ENCODE results near the gene PUM2. TPM values are rescaled to one million over a fixed set of nuclear protein-coding genes. Genes with fewer than 3 reads are reported as not detected.

The PUM2 gene, protein sequence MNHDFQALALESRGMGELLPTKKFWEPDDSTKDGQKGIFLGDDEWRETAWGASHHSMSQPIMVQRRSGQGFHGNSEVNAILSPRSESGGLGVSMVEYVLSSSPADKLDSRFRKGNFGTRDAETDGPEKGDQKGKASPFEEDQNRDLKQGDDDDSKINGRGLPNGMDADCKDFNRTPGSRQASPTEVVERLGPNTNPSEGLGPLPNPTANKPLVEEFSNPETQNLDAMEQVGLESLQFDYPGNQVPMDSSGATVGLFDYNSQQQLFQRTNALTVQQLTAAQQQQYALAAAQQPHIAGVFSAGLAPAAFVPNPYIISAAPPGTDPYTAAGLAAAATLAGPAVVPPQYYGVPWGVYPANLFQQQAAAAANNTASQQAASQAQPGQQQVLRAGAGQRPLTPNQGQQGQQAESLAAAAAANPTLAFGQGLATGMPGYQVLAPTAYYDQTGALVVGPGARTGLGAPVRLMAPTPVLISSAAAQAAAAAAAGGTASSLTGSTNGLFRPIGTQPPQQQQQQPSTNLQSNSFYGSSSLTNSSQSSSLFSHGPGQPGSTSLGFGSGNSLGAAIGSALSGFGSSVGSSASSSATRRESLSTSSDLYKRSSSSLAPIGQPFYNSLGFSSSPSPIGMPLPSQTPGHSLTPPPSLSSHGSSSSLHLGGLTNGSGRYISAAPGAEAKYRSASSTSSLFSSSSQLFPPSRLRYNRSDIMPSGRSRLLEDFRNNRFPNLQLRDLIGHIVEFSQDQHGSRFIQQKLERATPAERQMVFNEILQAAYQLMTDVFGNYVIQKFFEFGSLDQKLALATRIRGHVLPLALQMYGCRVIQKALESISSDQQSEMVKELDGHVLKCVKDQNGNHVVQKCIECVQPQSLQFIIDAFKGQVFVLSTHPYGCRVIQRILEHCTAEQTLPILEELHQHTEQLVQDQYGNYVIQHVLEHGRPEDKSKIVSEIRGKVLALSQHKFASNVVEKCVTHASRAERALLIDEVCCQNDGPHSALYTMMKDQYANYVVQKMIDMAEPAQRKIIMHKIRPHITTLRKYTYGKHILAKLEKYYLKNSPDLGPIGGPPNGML
- total RNA-seq (10 to 100 TPM; 60.1 to 79.1 (median 69.1) TPM), polyA plus RNA-seq (10 to 100 TPM; 12.4 to 24.6 TPM)
- long read RNA-seq, donor 1, partial matches to known transcripts, result 14 of 22 reads
- long read RNA-seq, donor 1, other reads (novel, unspliced or antisense), result 8 of 22 reads
- long read RNA-seq, donor 2, partial matches to known transcripts, result 9 of 21 reads
- long read RNA-seq, donor 2, other reads (novel, unspliced or antisense), result 11 of 21 reads
- long read RNA-seq, donor 3, partial matches to known transcripts, result 92 of 126 reads
- long read RNA-seq, donor 3, other reads (novel, unspliced or antisense), result 34 of 126 reads

GRCh38 chr2:20350753-20351554 lies at the start of gene PUM2:
Gene PUM2 (minus strand): TSS chr2:20350844. CDS start chr2:20327360, 23,484 bp downstream.
- intact Hi-C loops (cut with DNase I), result no loop called here
- DNase-seq, result peak; percentile 92 to 94

GRCh38 chr2:20400306-20400705 lies 49.7 kb upstream of the PUM2 start:
- Histone ChIP-seq H3K9me3 (no peaks in the 10 kb centered on the region), H3K4me1 (no peaks in the 10 kb centered on the region), H3K27me3 (no peaks in the 10 kb centered on the region), H3K4me3 (no peak overlapping the region), H3K27ac (no peak overlapping the region), H3K36me3 (no peaks in the 10 kb centered on the region)
- intact Hi-C loops (cut with DNase I), result no loop called here
- ATAC-seq (no peak), DNase-seq (no peak)
- TF ChIP-seq, protein P1, sequence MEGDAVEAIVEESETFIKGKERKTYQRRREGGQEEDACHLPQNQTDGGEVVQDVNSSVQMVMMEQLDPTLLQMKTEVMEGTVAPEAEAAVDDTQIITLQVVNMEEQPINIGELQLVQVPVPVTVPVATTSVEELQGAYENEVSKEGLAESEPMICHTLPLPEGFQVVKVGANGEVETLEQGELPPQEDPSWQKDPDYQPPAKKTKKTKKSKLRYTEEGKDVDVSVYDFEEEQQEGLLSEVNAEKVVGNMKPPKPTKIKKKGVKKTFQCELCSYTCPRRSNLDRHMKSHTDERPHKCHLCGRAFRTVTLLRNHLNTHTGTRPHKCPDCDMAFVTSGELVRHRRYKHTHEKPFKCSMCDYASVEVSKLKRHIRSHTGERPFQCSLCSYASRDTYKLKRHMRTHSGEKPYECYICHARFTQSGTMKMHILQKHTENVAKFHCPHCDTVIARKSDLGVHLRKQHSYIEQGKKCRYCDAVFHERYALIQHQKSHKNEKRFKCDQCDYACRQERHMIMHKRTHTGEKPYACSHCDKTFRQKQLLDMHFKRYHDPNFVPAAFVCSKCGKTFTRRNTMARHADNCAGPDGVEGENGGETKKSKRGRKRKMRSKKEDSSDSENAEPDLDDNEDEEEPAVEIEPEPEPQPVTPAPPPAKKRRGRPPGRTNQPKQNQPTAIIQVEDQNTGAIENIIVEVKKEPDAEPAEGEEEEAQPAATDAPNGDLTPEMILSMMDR (IDR thresholded peaks at IDR 0.05), result no peak
- WGBS, 2 donors, result 80 to 93% methylated on average over 1 of the region's 1 CpG

More at GRCh38 chr2:20350753-20351554, at the start of gene PUM2:
- Histone ChIP-seq H3K4me3 (peak within 1 kb of the TSS; percentile 59 to 93 (median 87)), H3K36me3 (no peaks in the 10 kb centered on the region), H3K9me3 (no peaks in the 10 kb centered on the region), H3K27ac (peak within 1 kb of the TSS; percentile 85 to 99 (median 96)), H3K4me1 (peaks cover 9 to 52% (median 44%) of the 10 kb centered on the region in 9 donors), H3K27me3 (no peaks in the 10 kb centered on the region)
- WGBS, 2 donors, result 1% methylated on average over 56 to 66 of the region's 70 CpGs
- peak; percentile 96 to 99 (median 97) for ATAC-seq
- TF ChIP-seq, protein P1 (IDR thresholded peaks at IDR 0.05), result peak in 1 of 9 donors; percentile 16

- intact Hi-C loops (cut with DNase I), result no loop called here
- ATAC-seq, result no peak
Observed at GRCh38 chr2:20398956-20399567, 48.4 kb upstream of the PUM2 start.

More at GRCh38 chr2:20398956-20399567, 48.4 kb upstream of the PUM2 start:
- Histone ChIP-seq H3K27me3 (no peaks in the 10 kb centered on the region), H3K4me3 (no peak overlapping the region), H3K27ac (no peak overlapping the region), H3K9me3 (no peaks in the 10 kb centered on the region), H3K36me3 (no peaks in the 10 kb centered on the region), H3K4me1 (no peaks in the 10 kb centered on the region)
- DNase-seq, result no peak
- TF ChIP-seq, protein P1 (IDR thresholded peaks at IDR 0.05), result no peak
- WGBS, 2 donors, result 76 to 78% methylated on average over 7 of the region's 7 CpGs
